ENCODE results near the gene KANSL1.

Gene KANSL1

DNA sequence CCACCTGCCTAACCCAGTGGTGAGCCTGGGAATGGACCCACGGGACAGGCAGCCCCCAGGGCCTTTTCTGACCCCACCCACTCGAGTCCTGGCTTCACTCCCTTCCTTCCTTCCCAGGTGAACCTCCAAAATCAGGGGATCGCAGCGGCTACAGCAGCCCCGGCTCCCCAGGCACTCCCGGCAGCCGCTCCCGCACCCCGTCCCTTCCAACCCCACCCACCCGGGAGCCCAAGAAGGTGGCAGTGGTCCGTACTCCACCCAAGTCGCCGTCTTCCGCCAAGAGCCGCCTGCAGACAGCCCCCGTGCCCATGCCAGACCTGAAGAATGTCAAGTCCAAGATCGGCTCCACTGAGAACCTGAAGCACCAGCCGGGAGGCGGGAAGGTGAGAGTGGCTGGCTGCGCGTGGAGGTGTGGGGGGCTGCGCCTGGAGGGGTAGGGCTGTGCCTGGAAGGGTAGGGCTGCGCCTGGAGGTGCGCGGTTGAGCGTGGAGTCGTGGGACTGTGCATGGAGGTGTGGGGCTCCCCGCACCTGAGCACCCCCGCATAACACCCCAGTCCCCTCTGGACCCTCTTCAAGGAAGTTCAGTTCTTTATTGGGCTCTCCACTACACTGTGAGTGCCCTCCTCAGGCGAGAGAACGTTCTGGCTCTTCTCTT, 196.8 kb downstream of the KANSL1 start:
- no peak for DNase-seq

DNA sequence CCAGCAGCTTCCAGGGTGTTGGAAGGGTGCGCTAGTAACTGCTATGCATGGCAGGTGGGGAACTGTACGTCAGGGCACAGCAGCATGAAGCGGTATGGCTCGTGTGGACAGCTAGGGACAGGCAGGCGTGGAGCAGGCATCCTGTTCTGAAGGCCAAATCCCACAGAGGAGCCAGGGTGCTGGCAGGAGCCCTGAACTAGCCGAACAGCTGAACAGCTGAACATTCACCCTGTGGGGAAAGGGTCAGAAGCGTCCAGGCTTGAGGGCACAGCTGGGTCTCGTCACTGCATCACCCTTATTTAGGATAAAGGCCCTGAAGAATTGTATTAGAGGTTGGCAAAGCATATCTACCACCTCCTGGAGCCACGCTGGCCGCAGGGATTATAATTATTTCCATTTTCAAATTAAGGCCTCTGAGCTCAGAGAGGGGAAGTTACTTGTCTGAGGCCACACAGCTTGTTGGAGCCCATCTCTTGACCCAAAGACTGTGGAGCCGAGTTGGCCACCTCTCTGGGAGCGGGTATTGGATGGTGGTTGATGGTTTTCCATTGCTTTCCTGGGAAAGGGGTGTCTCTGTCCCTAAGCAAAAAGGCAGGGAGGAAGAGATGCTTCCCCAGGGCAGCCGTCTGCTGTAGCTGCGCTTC, 197.5 kb downstream of the KANSL1 start:
- no peak for DNase-seq

DNA sequence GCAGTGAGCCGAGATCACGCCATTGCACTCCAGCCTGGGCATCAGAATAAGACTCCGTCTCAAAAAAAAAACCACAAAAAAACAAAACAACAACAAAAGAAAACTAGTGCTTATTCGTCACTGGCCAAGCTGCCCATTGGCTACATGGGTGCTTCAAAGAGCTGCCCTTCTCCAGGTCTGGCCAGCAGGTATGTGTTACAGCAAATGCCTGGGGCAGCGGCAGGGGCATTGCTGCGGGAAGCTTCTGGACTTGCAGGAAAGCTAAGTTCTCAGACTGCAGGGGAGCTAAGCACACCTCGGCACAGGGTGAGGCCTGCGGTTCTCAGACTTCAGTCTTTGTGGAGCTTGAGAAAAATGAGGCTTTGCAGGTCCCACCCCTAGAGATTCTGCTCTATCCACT, 198.2 kb downstream of the KANSL1 start:
- no peak for DNase-seq

DNA sequence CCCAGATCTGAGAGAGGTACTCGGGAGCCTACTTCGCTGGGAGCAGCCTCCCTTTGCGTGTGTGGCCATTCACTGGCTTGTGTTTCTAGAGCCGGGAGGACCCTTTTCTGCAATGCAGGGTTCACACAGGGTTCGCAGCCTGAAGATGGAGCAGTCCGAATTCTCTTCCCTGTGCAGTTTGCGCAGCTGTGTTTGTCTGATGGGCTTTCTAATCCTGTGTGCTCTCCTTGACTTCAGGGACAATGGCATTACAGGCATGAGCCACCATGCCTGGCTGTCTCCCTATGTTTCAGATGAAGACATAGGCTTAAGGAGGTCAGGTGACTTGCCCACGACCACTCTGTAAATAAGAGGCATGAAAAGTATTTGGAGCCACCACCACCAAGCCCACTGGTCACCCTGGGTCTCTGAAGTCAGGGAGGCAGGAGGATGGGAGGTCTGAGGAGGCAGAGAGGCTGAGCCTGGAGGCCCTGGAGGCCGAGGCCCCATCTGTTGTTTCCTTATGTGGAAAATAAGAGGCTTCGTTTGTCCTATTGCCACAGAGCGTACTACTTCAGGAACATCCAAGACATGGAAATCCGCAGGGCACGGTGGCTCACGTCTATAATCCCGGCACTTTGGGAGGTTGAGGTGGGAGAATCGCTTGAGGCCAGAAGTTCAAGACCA, 199.1 kb downstream of the KANSL1 start:
- no peak for DNase-seq

DNA sequence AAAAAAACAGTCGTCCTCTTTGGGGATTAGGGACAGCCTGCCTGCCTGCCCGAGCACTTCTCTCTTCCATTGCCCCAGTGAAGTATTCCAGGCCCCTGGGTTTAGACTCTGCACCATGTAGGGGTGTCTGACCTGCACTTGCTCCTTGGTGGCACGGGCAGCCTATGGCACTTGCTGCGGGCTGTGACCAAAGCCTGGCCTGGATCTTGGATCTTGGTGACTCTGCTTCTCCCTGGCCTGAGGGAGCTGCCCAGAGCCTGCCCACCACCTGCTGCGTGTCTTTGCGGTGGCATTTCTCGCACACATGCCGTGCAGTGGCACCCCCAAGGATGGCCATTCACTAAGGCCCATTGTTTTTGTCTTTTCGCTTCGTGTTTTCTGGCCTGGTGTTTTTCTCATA, 200.3 kb downstream of the KANSL1 start:
- DNase-seq, result no peak

DNA sequence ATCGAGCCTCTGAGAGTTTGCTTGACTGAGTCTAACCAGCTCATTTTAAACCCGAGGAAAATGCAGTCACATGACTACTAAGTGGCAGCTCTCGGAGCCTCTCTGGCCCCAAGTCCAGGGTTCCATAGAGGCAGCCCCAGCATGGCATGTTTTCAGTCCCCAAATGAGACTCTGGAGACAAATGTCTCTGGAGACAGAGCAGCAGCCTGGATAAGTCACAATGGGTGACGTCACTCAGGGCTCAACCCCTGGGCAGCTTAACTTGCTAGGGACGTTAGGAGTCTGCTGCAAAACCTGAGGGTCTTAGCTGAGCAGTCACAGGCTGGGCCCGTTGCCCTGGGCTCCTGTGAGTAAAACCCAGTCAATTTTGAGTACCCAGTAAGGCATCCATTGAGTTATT, 201.1 kb downstream of the KANSL1 start:
- no peak for DNase-seq

DNA sequence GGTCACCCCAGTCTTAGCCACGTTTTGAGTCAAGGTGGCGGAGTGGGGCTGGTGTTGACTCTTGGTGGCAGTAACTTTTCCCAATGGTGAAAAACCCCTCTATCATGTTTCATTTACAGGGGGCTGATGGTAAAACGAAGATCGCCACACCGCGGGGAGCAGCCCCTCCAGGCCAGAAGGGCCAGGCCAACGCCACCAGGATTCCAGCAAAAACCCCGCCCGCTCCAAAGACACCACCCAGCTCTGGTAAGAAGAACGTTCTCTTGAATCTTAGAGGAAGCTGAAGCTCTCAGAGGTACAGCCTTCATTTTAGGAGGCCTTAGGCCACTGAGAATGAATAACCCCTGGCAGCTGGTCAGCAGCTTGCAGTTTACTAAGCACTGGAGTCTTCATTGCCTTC, 201.9 kb downstream of the KANSL1 start:
- no peak for DNase-seq

DNA sequence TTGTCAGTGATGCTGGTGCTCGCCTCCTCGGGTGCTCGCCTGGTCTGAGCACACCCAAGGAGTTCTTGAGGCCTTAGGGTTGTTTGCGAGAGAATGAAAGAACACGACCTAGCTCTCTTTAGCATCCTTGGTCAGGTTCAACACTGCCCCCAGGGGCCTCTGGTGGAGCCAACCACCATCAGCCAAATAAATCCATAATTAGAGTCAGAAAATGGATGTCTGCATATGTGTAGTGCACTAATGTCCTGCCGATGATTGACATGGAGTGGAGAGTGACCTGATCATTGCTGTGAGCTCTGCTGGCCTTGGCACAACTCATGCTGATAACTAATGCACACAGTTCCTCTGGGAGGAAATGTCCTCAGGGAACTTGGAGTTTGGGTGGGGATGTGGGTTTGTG, 202.3 kb downstream of the KANSL1 start:
- no peak for DNase-seq

DNA sequence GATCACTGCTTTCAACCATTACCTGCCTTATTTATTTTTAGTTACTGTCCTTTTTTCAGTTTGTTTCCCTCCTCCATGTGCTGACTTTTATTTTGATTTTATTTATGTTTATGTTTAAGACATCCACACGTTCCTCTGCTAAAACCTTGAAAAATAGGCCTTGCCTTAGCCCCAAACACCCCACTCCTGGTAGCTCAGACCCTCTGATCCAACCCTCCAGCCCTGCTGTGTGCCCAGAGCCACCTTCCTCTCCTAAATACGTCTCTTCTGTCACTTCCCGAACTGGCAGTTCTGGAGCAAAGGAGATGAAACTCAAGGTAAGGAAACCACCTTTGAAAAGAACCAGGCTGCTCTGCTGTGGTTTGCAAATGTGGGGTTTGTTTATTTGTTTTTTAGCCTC, 203.5 kb downstream of the KANSL1 start:
- no peak for DNase-seq

DNA sequence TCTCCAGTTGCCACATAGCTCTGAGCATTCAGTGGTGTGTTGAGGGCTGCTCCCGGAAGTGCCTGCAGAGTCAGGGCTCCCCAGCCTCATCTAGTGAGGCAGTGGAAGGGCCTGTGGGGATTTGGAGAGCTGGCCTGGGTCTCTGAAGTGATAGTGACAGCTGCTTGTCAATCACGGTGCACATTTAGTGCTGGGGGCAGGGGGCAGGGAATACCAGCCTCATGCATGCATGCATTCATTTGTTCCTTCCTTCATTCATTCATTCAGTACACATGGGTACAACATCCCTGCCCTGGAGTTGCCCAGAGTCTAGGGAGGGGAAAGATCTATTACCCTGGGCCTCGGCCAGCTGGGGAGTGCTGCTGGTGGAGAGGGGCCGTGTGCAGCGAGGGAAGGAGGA, 205.5 kb downstream of the KANSL1 start:
- DNase-seq, result no peak

DNA sequence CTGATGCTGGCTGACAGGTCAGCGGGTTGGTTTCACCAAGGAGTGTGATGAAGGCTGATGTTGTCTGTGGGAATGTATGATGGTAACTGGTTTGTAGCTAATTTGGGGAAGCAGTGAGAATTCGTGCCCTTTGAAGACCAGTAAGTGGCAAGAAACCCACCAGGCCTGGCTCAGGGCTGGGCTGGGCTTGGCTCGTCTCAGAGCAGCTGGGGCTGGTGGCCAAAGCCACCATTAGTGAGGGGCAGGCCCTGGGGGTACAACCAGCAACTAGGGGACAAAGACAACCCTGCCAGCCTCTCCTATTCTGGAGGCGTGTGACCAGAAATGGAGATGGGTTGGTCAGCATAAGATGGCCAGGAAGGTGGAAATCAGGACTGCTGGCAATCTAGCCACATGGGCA, 207.2 kb downstream of the KANSL1 start:
- DNase-seq, result no peak

DNA sequence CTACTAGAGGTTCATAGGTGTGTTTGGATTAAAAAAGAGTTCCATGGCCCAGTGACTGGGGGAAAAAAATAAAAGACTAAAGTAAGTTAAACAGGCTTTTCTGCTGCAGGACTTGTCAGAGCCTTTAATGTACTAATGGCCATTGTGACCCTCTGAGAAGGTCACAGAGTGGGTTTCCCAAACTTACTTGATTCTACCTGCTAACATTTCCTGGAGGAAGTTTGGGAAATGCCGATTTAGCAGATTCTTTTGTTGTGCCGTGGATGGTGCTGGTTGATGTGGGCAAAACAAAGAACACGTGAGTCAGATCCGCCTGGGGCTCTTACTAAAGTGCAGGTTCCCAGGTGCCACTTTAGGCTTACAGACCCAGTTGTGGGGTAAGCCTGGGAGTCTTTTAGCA, 207.8 kb downstream of the KANSL1 start:
- no peak for DNase-seq

DNA sequence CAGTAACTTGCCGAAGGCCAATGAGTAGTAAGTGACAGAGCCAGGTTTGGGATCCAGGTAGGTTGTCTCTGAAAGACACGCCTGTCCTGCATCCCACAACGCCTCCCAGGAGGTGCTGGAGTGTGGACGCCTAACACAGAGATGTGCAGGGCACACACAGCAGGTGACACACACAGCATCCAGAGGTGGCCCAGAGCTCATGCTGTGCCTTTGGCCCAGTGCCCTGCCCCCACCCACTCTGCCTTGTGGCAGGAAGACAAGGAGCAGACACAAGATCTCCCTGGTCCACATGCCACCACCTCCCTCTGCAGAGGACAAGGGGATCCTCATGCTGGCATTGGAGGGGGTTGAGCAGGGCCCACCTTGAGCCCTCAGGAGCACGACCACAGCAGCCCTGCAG, 208.9 kb downstream of the KANSL1 start:
- no peak for DNase-seq

DNA sequence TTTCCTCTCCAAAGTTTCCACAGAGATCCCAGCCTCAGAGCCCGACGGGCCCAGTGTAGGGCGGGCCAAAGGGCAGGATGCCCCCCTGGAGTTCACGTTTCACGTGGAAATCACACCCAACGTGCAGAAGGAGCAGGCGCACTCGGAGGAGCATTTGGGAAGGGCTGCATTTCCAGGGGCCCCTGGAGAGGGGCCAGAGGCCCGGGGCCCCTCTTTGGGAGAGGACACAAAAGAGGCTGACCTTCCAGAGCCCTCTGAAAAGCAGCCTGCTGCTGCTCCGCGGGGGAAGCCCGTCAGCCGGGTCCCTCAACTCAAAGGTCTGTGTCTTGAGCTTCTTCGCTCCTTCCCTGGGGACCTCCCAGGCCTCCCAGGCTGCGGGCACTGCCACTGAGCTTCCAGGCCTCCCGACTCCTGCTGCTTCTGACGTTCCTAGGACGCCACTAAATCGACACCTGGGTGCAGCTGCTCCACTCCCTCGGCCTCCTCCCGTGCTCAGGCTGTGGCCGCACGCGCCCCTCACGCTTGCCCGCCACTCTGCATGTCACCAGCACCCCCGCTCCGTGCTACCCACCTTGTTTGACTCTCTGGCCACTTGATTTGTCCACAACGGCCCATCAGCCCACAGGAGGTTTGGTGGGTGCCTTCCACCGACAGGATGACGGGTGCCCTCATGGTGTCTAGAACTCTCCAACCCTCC, 209.5 kb downstream of the KANSL1 start:
- DNase-seq, result no peak

DNA sequence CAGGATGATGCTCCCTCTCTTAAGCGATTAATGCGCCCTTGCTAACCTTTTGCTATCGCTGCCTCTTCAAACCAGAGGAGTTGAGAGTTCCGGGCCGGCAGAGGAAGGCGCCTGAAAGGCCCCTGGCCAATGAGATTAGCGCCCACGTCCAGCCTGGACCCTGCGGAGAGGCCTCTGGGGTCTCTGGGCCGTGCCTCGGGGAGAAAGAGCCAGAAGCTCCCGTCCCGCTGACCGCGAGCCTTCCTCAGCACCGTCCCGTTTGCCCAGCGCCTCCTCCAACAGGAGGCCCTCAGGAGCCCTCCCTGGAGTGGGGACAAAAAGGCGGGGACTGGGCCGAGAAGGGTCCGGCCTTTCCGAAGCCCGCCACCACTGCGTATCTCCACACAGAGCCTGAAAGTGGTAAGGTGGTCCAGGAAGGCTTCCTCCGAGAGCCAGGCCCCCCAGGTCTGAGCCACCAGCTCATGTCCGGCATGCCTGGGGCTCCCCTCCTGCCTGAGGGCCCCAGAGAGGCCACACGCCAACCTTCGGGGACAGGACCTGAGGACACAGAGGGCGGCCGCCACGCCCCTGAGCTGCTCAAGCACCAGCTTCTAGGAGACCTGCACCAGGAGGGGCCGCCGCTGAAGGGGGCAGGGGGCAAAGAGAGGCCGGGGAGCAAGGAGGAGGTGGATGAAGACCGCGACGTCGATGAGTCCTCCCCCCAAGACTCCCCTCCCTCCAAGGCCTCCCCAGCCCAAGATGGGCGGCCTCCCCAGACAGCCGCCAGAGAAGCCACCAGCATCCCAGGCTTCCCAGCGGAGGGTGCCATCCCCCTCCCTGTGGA, 210.2 kb downstream of the KANSL1 start:
- no peak for DNase-seq

DNA sequence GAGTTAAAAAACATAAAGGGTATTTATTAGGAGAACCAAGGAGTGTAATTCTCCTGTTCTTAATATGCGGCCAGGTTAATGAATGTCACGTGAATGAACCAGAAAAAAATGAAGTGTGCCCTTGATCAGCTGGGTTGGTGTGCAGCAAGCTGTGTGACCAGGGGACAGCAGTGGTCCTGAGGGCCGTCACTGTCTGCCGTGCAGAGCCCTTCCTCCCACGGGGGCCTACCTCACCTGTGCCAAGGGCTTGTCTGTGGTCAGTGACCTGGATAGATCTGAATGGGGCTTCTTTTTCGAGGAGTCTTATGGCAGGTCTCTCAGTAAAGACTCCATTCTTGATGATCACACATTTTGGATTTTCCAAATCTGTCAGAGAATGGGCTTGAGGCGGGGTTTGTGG, 211.9 kb downstream of the KANSL1 start:
- no peak for DNase-seq

DNA sequence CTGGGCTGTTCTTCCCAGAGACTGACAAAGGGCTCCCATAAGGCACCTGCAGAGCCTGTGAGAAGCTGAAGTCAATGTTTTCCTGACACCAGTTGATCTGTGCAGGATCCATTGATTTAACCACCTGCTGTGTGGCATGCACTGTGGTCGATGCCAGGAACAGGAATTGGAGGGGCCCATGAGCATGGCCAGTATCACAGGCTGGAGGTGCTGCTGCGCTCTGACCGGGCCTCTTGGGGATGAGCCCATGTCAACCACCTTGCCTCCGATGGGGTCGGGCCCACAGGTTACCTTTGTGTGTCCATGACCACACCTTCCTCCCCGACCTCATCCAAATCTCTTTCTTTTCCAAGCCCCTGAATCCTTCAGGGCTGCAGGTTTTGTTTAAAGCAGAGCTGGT, 212.4 kb downstream of the KANSL1 start:
- no peak for DNase-seq

Data from activated CD8-positive, alpha-beta memory T cell treated with anti-CD3 and anti-CD28 coated beads, Interleukin-2, amount 50 U/mL, for 4 hours (primary cell).